Measurements from ENCODE around the gene TRAPPC5.

Gene TRAPPC5

GRCh38 chr19:7676854-7677253 lies 3.8 kb upstream of the TRAPPC5 start, which contains the start of gene MCEMP1:
Gene MCEMP1, plus strand, starts transcription at chr19:7677090. Its CDS starts 31 bp downstream, at chr19:7677121.
- no peak within 1 kb of the TSS for H3K9ac ChIP-seq (ENCODE audit: low read length)
- peaks cover 67% of the 10 kb centered on the region for H3K27me3 ChIP-seq (replicated peaks; ENCODE audit: insufficient read depth, low read length)
- TF ChIP-seq EZH2phosphoT487 (IDR thresholded peaks at IDR 0.05; ENCODE audit: low read length) = no peak
- no peak for TF ChIP-seq EZH2 (optimal IDR thresholded peaks at IDR 0.05; ENCODE audit: low read depth, low read length)
- no peak for TF ChIP-seq CTCF (IDR thresholded peaks at IDR 0.05; ENCODE audit: low read length)
- H3K9me3 ChIP-seq (replicated peaks; ENCODE audit: insufficient read depth, low read length) = no peaks in the 10 kb centered on the region
- no peak within 1 kb of the TSS for H2AFZ ChIP-seq (ENCODE audit: low read length)
- peaks cover 12% of the 10 kb centered on the region for H3K79me2 ChIP-seq (ENCODE audit: low read length)
- no peaks in the 10 kb centered on the region for H3K9me2 ChIP-seq (replicated peaks; ENCODE audit: insufficient read depth, low read length)
- H3K4me3 ChIP-seq (ENCODE audit: low read length) = no peak within 1 kb of the TSS
- H3F3A ChIP-seq (ENCODE audit: insufficient read depth, low read length) = no peaks in the 10 kb centered on the region
- DNase-seq = no peak
- H3K27ac ChIP-seq (ENCODE audit: low read length) = no peak within 1 kb of the TSS
- 0 out of 2 replicates have a peak, but pooled peaks cover 3% of the 10 kb centered on the region for H3K4me1 ChIP-seq (ENCODE audit: low read length)
- no peaks in the 10 kb centered on the region for H4K20me1 ChIP-seq (ENCODE audit: insufficient read depth, low read length)
- no peaks in the 10 kb centered on the region for H3K36me3 ChIP-seq (replicated peaks; ENCODE audit: insufficient read depth, low read length)
- H3K4me2 ChIP-seq (ENCODE audit: low read depth, low read length) = no peak within 1 kb of the TSS

- Histone ChIP-seq H3K4me2 (ENCODE audit: low read depth, low read length) (no peak overlapping the region), H3K79me2 (ENCODE audit: low read length) (peaks cover 13% of the 10 kb centered on the region), H3K9me3 (replicated peaks; ENCODE audit: insufficient read depth, low read length) (no peaks in the 10 kb centered on the region), H4K20me1 (ENCODE audit: insufficient read depth, low read length) (no peaks in the 10 kb centered on the region), H3K4me3 (ENCODE audit: low read length) (no peak overlapping the region), H3K4me1 (ENCODE audit: low read length) (0 out of 2 replicates have a peak, but pooled peaks cover 3% of the 10 kb centered on the region), H3K27ac (ENCODE audit: low read length) (no peak overlapping the region), H2AFZ (ENCODE audit: low read length) (no peak overlapping the region), H3K27me3 (replicated peaks; ENCODE audit: insufficient read depth, low read length) (peaks cover 57% of the 10 kb centered on the region), H3F3A (ENCODE audit: insufficient read depth, low read length) (no peaks in the 10 kb centered on the region), H3K36me3 (replicated peaks; ENCODE audit: insufficient read depth, low read length) (no peaks in the 10 kb centered on the region), H3K9me2 (replicated peaks; ENCODE audit: insufficient read depth, low read length) (no peaks in the 10 kb centered on the region), H3K9ac (ENCODE audit: low read length) (no peak overlapping the region)
- TF ChIP-seq CTCF (IDR thresholded peaks at IDR 0.05; ENCODE audit: low read length) (no peak), EZH2 (optimal IDR thresholded peaks at IDR 0.05; ENCODE audit: low read depth, low read length) (no peak), EZH2phosphoT487 (IDR thresholded peaks at IDR 0.05; ENCODE audit: low read length) (no peak)
- DNase-seq = no peak
These were observed 2.8 kb upstream of the TRAPPC5 start for GRCh38 chr19:7677669-7678311.

GRCh38 chr19:7678971-7679751 lies 1.5 kb upstream of the TRAPPC5 start:
- Histone ChIP-seq H3F3A (ENCODE audit: insufficient read depth, low read length) (no peaks in the 10 kb centered on the region), H3K9me3 (replicated peaks; ENCODE audit: insufficient read depth, low read length) (no peaks in the 10 kb centered on the region), H4K20me1 (ENCODE audit: insufficient read depth, low read length) (no peaks in the 10 kb centered on the region), H3K4me3 (ENCODE audit: low read length) (no peak overlapping the region), H3K9ac (ENCODE audit: low read length) (no peak overlapping the region), H3K4me1 (ENCODE audit: low read length) (0 out of 2 replicates have a peak, but pooled peaks cover 3% of the 10 kb centered on the region), H3K79me2 (ENCODE audit: low read length) (peaks cover 13% of the 10 kb centered on the region), H3K36me3 (replicated peaks; ENCODE audit: insufficient read depth, low read length) (no peaks in the 10 kb centered on the region), H3K9me2 (replicated peaks; ENCODE audit: insufficient read depth, low read length) (no peaks in the 10 kb centered on the region), H2AFZ (ENCODE audit: low read length) (no peak overlapping the region), H3K27me3 (replicated peaks; ENCODE audit: insufficient read depth, low read length) (peaks cover 44% of the 10 kb centered on the region), H3K4me2 (ENCODE audit: low read depth, low read length) (no peak overlapping the region), H3K27ac (ENCODE audit: low read length) (no peak overlapping the region)
- peak; percentile 23 for DNase-seq
- peak; percentile 38 for TF ChIP-seq CTCF (IDR thresholded peaks at IDR 0.05; ENCODE audit: low read length)
- TF ChIP-seq EZH2 (optimal IDR thresholded peaks at IDR 0.05; ENCODE audit: low read depth, low read length) = no peak
